ENCODE data around the gene KCNJ1.

DNA sequence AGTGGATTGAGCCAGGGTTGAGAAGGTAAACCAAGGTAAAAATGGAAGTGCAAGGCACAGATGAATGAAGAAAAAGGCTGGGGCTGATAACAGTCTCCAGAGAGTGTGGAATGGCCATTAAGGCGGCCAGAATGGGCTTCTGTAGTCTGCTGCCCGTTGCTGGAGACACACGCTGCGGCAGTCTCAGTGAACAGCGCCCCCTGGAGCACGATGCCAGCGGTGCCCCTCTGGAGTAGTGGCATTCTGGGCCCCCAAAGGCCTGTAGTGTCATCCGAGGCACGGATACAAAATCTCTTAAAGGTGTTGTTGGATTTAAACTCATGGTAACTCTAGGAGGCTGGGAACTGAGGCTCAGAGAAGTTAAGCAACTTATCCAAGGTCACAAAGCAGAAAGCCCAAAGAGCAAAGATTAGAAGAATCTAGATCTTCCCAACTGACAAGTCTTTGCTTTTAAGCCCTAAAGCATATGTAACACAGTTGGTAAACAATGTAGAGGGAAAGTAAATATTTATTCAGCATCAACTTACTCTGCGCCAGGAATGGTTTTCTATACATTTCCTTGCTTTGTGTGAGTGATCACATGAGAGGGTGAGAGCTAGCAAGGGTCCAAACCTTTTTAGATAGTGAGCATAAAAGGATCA lies 18.2 kb downstream of the KCNJ1 start:
- TF ChIP-seq, protein P1, sequence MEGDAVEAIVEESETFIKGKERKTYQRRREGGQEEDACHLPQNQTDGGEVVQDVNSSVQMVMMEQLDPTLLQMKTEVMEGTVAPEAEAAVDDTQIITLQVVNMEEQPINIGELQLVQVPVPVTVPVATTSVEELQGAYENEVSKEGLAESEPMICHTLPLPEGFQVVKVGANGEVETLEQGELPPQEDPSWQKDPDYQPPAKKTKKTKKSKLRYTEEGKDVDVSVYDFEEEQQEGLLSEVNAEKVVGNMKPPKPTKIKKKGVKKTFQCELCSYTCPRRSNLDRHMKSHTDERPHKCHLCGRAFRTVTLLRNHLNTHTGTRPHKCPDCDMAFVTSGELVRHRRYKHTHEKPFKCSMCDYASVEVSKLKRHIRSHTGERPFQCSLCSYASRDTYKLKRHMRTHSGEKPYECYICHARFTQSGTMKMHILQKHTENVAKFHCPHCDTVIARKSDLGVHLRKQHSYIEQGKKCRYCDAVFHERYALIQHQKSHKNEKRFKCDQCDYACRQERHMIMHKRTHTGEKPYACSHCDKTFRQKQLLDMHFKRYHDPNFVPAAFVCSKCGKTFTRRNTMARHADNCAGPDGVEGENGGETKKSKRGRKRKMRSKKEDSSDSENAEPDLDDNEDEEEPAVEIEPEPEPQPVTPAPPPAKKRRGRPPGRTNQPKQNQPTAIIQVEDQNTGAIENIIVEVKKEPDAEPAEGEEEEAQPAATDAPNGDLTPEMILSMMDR (conservative IDR thresholded peaks at IDR 0.05; ENCODE audit: low read depth, low read length) = peak; percentile 98
- no peak for TF ChIP-seq EZH2 (IDR thresholded peaks at IDR 0.05; ENCODE audit: borderline replicate concordance, low read depth, low read length, poor library complexity, severe bottlenecking)

All from A673 (cell line).